Ishikawa (cell line): ENCODE measurements around the gene ANKRD34A.

Experiments
- CEBPB ChIP-seq: IDR thresholded peaks from 2 replicates; pipeline ENCODE4 v1.6.1; 2012
- EGR1 ChIP-seq: IDR thresholded peaks from 2 replicates; pipeline ENCODE4 v1.6.1; 2012
- EP300 ChIP-seq: IDR thresholded peaks from 2 replicates; pipeline ENCODE4 v1.6.1; 2012; ENCODE audit warnings: borderline replicate concordance
- FOXM1 ChIP-seq: IDR thresholded peaks from 2 replicates; pipeline ENCODE4 v1.6.1; 2012; ENCODE audit warnings: low read depth, borderline replicate concordance
- MAX ChIP-seq: IDR thresholded peaks from 2 replicates; pipeline ENCODE4 v1.6.1; 2012
- NFIC ChIP-seq: IDR thresholded peaks from 2 replicates; pipeline ENCODE4 v1.6.1; 2012
- RAD21 ChIP-seq: IDR thresholded peaks from 2 replicates; pipeline ENCODE4 v1.6.1; 2012; ENCODE audit warnings: low read depth
- TAF1 ChIP-seq: IDR thresholded peaks from 2 replicates; pipeline ENCODE4 v1.6.1; 2012; ENCODE audit warnings: low read depth, mild to moderate bottlenecking
- TCF12 ChIP-seq: IDR thresholded peaks from 2 replicates; pipeline ENCODE4 v1.6.1; 2012; ENCODE audit warnings: low read depth
- TEAD4 ChIP-seq: IDR thresholded peaks from 2 replicates; pipeline ENCODE4 v1.6.1; 2012
- USF1 ChIP-seq: IDR thresholded peaks from 2 replicates; pipeline ENCODE4 v1.6.1; 2012
- YY1 ChIP-seq: IDR thresholded peaks from 2 replicates; pipeline ENCODE4 v1.6.1; 2012; ENCODE audit warnings: low read depth
- ZBTB7A ChIP-seq: IDR thresholded peaks from 2 replicates; pipeline ENCODE4 v1.6.1; 2012; ENCODE audit warnings: low read depth
- TF ChIP-seq, protein P1 (sequence below): IDR thresholded peaks from 2 replicates; pipeline ENCODE4 v1.6.1; 2012; ENCODE audit warnings: low read depth, mild to moderate bottlenecking

DNA sequence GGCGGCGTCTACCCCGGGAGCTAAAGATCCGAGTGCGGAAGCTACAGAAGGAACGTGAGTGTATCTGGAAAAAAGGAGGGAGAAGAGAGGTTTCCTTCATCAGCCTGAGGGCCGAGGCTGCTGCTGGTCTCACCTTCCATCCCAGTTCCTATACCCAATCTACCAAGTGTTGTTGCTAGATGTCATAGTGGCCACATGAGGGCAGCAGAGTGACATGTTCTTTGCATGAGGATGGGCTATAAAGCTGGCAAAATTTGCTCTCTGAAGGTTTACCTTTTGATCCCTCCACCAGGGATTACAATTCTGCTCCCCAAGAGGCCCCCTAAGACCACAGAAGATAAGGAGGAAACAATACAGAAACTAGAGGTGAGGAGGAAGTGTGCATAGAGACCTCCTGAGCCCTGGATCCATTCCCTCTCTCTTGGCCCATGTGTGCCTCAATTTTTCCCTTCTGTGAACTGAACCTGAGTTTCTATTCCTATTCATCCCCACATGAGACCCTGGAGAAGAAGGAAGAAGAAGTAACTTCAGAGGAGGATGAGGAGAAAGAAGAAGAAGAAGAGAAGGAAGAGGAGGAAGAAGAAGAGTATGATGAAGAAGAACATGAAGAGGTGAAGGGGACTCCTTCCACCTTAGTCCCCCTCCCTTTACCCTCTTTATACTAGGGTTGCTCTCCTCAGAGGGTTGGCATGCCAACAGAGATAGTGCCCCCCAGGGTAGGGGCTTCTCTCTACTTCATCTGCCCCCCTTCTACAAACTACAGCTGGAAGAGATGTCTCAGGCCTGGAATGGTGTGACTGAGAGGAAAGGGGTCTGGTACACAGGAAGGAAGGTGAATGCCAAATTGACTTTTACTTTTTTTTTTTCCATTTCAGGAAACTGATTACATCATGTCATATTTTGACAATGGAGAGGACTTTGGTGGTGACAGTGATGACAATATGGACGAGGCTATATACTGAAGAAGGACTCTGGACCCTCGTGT is 13.4 kb upstream of the ANKRD34A start:
- TF ChIP-seq TCF12 (no peak), EP300 (no peak), MAX (no peak), NFIC (no peak), CEBPB (no peak), EGR1 (no peak), YY1 (no peak), ZBTB7A (no peak), RAD21 (peak; percentile 92), FOXM1 (no peak), TEAD4 (no peak), TAF1 (no peak), USF1 (no peak)
- TF ChIP-seq, protein P1, sequence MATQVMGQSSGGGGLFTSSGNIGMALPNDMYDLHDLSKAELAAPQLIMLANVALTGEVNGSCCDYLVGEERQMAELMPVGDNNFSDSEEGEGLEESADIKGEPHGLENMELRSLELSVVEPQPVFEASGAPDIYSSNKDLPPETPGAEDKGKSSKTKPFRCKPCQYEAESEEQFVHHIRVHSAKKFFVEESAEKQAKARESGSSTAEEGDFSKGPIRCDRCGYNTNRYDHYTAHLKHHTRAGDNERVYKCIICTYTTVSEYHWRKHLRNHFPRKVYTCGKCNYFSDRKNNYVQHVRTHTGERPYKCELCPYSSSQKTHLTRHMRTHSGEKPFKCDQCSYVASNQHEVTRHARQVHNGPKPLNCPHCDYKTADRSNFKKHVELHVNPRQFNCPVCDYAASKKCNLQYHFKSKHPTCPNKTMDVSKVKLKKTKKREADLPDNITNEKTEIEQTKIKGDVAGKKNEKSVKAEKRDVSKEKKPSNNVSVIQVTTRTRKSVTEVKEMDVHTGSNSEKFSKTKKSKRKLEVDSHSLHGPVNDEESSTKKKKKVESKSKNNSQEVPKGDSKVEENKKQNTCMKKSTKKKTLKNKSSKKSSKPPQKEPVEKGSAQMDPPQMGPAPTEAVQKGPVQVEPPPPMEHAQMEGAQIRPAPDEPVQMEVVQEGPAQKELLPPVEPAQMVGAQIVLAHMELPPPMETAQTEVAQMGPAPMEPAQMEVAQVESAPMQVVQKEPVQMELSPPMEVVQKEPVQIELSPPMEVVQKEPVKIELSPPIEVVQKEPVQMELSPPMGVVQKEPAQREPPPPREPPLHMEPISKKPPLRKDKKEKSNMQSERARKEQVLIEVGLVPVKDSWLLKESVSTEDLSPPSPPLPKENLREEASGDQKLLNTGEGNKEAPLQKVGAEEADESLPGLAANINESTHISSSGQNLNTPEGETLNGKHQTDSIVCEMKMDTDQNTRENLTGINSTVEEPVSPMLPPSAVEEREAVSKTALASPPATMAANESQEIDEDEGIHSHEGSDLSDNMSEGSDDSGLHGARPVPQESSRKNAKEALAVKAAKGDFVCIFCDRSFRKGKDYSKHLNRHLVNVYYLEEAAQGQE: no peak
